Measurements from ENCODE around the gene ADAMTS19. TPM values are rescaled to one million over a fixed set of nuclear protein-coding genes. Genes with fewer than 3 reads are reported as not detected.
A peak's percentile ranks its signal among the peaks of the same experiment; 100 is the strongest.

ADAMTS19 gene
- total and polyA plus RNA-seq, 8 donors = 0.05 to 18.0 (median 0.87) TPM; not detected in 4

GRCh38 chr5:129474544-129474943, 14.4 kb downstream of the ADAMTS19 start:
- 81 to 92% (median 87%) methylated on average over 2 of the region's 2 CpGs for WGBS, 5 donors

GRCh38 chr5:129476751-129477150, 16.7 kb downstream of the ADAMTS19 start:
- TF ChIP-seq CTCF (IDR thresholded peaks at IDR 0.05) (no peak), POLR2A (IDR thresholded peaks at IDR 0.05) (no peak), POLR2AphosphoS5 (IDR thresholded peaks at IDR 0.05) (no peak), EP300 (IDR thresholded peaks at IDR 0.05) (no peak)
- no peak for DNase-seq
- H3K4me3 ChIP-seq = no peak overlapping the region
- H3K36me3 ChIP-seq = no peaks in the 10 kb centered on the region
- no peaks in the 10 kb centered on the region for H3K27me3 ChIP-seq
- intact Hi-C loops (cut with DNase I; ENCODE audit: low total_unique reads) = no loop called here
- H3K27ac ChIP-seq = no peak overlapping the region
- H3K4me1 ChIP-seq = no peaks in the 10 kb centered on the region
- no peaks in the 10 kb centered on the region for H3K9me3 ChIP-seq

More at GRCh38 chr5:129474544-129474943, 14.4 kb downstream of the ADAMTS19 start:
- no peak for TF ChIP-seq EP300 (IDR thresholded peaks at IDR 0.05)
- no peak for TF ChIP-seq POLR2A (IDR thresholded peaks at IDR 0.05)
- intact Hi-C loops (cut with DNase I; ENCODE audit: low total_unique reads) = no loop called here
- no peak overlapping the region for H3K27ac ChIP-seq
- no peaks in the 10 kb centered on the region for H3K4me1 ChIP-seq
- no peaks in the 10 kb centered on the region for H3K27me3 ChIP-seq
- DNase-seq = peak in 1 of 2 donors; percentile 21
- no peaks in the 10 kb centered on the region for H3K9me3 ChIP-seq
- H3K4me3 ChIP-seq = no peak overlapping the region
- H3K36me3 ChIP-seq = no peaks in the 10 kb centered on the region

GRCh38 chr5:129477532-129477931, 17.4 kb downstream of the ADAMTS19 start:
- peak in 1 of 2 donors; percentile 36 for DNase-seq
- WGBS, 5 donors = 39 to 62% (median 51%) methylated on average over 1 of the region's 1 CpG
- Histone ChIP-seq H3K4me1 (no peaks in the 10 kb centered on the region), H3K36me3 (no peaks in the 10 kb centered on the region), H3K4me3 (no peak overlapping the region), H3K27me3 (no peaks in the 10 kb centered on the region), H3K9me3 (no peaks in the 10 kb centered on the region), H3K27ac (no peak overlapping the region)
- intact Hi-C loops (cut with DNase I; ENCODE audit: low total_unique reads) = no loop called here
- TF ChIP-seq POLR2AphosphoS5 (IDR thresholded peaks at IDR 0.05) = no peak
- TF ChIP-seq EP300 (IDR thresholded peaks at IDR 0.05) = no peak
- no peak for TF ChIP-seq POLR2A (IDR thresholded peaks at IDR 0.05)
- no peak for TF ChIP-seq CTCF (IDR thresholded peaks at IDR 0.05)

- WGBS, 5 donors = 54 to 69% (median 63%) methylated on average over 3 of the region's 3 CpGs
- H3K9me3 ChIP-seq = no peaks in the 10 kb centered on the region
- DNase-seq = no peak
- TF ChIP-seq POLR2AphosphoS5 (IDR thresholded peaks at IDR 0.05) (no peak), CTCF (IDR thresholded peaks at IDR 0.05) (no peak), POLR2A (IDR thresholded peaks at IDR 0.05) (no peak)
- no peaks in the 10 kb centered on the region for H3K36me3 ChIP-seq
- H3K4me1 ChIP-seq = no peaks in the 10 kb centered on the region
- no peak overlapping the region for H3K27ac ChIP-seq
- H3K4me3 ChIP-seq = no peak overlapping the region
- no peaks in the 10 kb centered on the region for H3K27me3 ChIP-seq
- intact Hi-C loops (cut with DNase I; ENCODE audit: low total_unique reads) = no loop called here
Observed at GRCh38 chr5:129481161-129481560, 21.1 kb downstream of the ADAMTS19 start.

- H3K4me1 ChIP-seq = no peaks in the 10 kb centered on the region
- H3K27me3 ChIP-seq = no peaks in the 10 kb centered on the region
- H3K4me3 ChIP-seq = no peak overlapping the region
- TF ChIP-seq CTCF (IDR thresholded peaks at IDR 0.05) (no peak), POLR2A (IDR thresholded peaks at IDR 0.05) (no peak), EP300 (IDR thresholded peaks at IDR 0.05) (no peak), POLR2AphosphoS5 (IDR thresholded peaks at IDR 0.05) (no peak)
- peak in 1 of 2 donors; percentile 77 for DNase-seq
- no peaks in the 10 kb centered on the region for H3K36me3 ChIP-seq
- no peak overlapping the region for H3K27ac ChIP-seq
- no peaks in the 10 kb centered on the region for H3K9me3 ChIP-seq
- intact Hi-C loops (cut with DNase I; ENCODE audit: low total_unique reads) = no loop called here
Observed at GRCh38 chr5:129496421-129496820, 36.3 kb downstream of the ADAMTS19 start.
